Kidney epithelial cell (primary cell): Measurements from ENCODE around the gene PRKG1. TPM values are rescaled to one million over a fixed set of nuclear protein-coding genes. Genes with fewer than 3 reads are reported as not detected.

Experiments
- DNase-seq: peaks from one replicate; pipeline ENCODE4 v3.0.0-alpha.2; 2010; ENCODE audit warnings: low read depth
- H3K27me3 ChIP-seq: 2 replicates; pipeline ENCODE4 v1.6.0; 2011; ENCODE audit warnings: low read length; ENCODE audit not compliant: control insufficient read depth, insufficient read depth
- H3K36me3 ChIP-seq: 2 replicates; pipeline ENCODE4 v1.5.1; 2011; ENCODE audit warnings: low read length; ENCODE audit not compliant: control insufficient read depth, insufficient read depth
- H3K4me3 ChIP-seq: 2 replicates; pipeline ENCODE4 v1.5.1; 2011; ENCODE audit warnings: low read depth, mild to moderate bottlenecking, control low read depth, low read length
- CTCF ChIP-seq: IDR thresholded peaks from 2 replicates; pipeline ENCODE4 v1.5.1; 2011; ENCODE audit warnings: mild to moderate bottlenecking, moderate library complexity, low read length, control low read depth, inconsistent platforms; ENCODE audit not compliant: insufficient read depth, poor library complexity, severe bottlenecking
- total RNA-seq: library from RNA; depleted of rRNA; stranded (reverse); fragments of >200 nt; gene quantifications from 2 replicates; pipeline ENCODE4 v1.2.3, GENCODE V29; 2015

PRKG1 gene
- total RNA-seq, 1 donor from 2014 or later = 1.3 TPM

- no peak for DNase-seq
- no peaks in the 10 kb centered on the region for H3K36me3 ChIP-seq
- TF ChIP-seq CTCF = no peak
- H3K4me3 ChIP-seq = no peak overlapping the region
- no peaks in the 10 kb centered on the region for H3K27me3 ChIP-seq
Measured at GRCh38 chr10:52220947-52221346, 1146.7 kb downstream of the PRKG1 start.

GRCh38 chr10:52221923-52222322 is 1147.6 kb downstream of the PRKG1 start:
- H3K27me3 ChIP-seq = no peaks in the 10 kb centered on the region
- no peak for DNase-seq
- no peak overlapping the region for H3K4me3 ChIP-seq
- TF ChIP-seq CTCF = no peak
- no peaks in the 10 kb centered on the region for H3K36me3 ChIP-seq

GRCh38 chr10:52226197-52226847 is 1152.0 kb downstream of the PRKG1 start:
- TF ChIP-seq CTCF = no peak
- Histone ChIP-seq H3K27me3 (no peaks in the 10 kb centered on the region), H3K4me3 (no peak overlapping the region), H3K36me3 (no peaks in the 10 kb centered on the region)
- no peak for DNase-seq

- TF ChIP-seq CTCF = no peak
- H3K36me3 ChIP-seq = no peaks in the 10 kb centered on the region
- no peak overlapping the region for H3K4me3 ChIP-seq
- no peaks in the 10 kb centered on the region for H3K27me3 ChIP-seq
- DNase-seq = no peak
Measured at GRCh38 chr10:52228556-52228955, 1154.3 kb downstream of the PRKG1 start.

GRCh38 chr10:52229291-52229931 is 1155.1 kb downstream of the PRKG1 start:
- DNase-seq = no peak
- Histone ChIP-seq H3K27me3 (no peaks in the 10 kb centered on the region), H3K36me3 (no peaks in the 10 kb centered on the region), H3K4me3 (no peak overlapping the region)
- no peak for TF ChIP-seq CTCF
